GM19193 (cell line): ENCODE data around the gene CAPZB.

Source experiments
- POLR2A ChIP-seq: IDR thresholded peaks from 4 replicates; pipeline ENCODE4 v1.6.1; 2011; ENCODE audit not compliant: insufficient read depth, insufficient read length; ENCODE audit errors: extremely low read depth

CAPZB gene

GRCh38 chr1:19414515-19415121, 70.7 kb downstream of the CAPZB start:
- TF ChIP-seq POLR2A: no peak

GRCh38 chr1:19413999-19414398, 71.3 kb downstream of the CAPZB start:
- TF ChIP-seq POLR2A: no peak

- TF ChIP-seq POLR2A: no peak
Measured at GRCh38 chr1:19412654-19413053, 72.7 kb downstream of the CAPZB start.

- no peak for TF ChIP-seq POLR2A
Measured at GRCh38 chr1:19411612-19412011, 73.7 kb downstream of the CAPZB start.

GRCh38 chr1:19410393-19410792, 74.9 kb downstream of the CAPZB start:
- TF ChIP-seq POLR2A: no peak

GRCh38 chr1:19409477-19410341, 75.6 kb downstream of the CAPZB start:
- TF ChIP-seq POLR2A: no peak

GRCh38 chr1:19407494-19408096, 77.7 kb downstream of the CAPZB start:
- TF ChIP-seq POLR2A: no peak

- no peak for TF ChIP-seq POLR2A
Measured at GRCh38 chr1:19406680-19407079, 78.7 kb downstream of the CAPZB start.

GRCh38 chr1:19405761-19406487, 79.4 kb downstream of the CAPZB start:
- no peak for TF ChIP-seq POLR2A

GRCh38 chr1:19405195-19405760, 80.1 kb downstream of the CAPZB start:
- no peak for TF ChIP-seq POLR2A

- no peak for TF ChIP-seq POLR2A
Measured at GRCh38 chr1:19404748-19405147, 80.6 kb downstream of the CAPZB start.

- no peak for TF ChIP-seq POLR2A
Measured at GRCh38 chr1:19403256-19403655, 82.1 kb downstream of the CAPZB start.

GRCh38 chr1:19402031-19402813, 83.1 kb downstream of the CAPZB start:
- no peak for TF ChIP-seq POLR2A

- TF ChIP-seq POLR2A: no peak
Measured at GRCh38 chr1:19401535-19401889, 83.8 kb downstream of the CAPZB start.
